G401.6 (cell line): Measurements from ENCODE around the gene IL1RL1.

ENCODE experiments used
- FAIRE-seq: peaks from 2 replicates; lab custom pipeline; 2012; peaks lifted over from hg19 to GRCh38; lab: Jason Lieb, UNC

Gene IL1RL1

DNA sequence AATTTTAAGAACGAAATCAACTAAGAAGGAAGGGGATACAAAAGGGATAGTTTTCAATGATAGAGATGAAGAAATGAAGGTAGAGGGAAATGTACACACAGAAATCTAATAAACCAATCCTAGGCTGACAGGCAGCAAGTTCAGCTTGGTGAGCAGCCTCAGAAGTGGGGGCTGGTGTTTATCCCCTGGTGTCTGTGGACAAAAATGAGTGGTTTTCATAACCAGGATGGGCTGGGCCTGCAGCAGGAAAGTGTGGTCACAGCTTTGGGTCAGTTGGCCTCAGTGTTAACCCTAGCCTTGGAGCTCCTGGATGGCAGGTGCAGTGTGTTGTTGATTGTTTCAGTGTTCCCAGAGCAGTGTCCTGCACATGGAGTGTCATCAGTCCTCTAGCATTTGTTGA, 58.5 kb downstream of the IL1RL1 start:
- no peak for FAIRE-seq

DNA sequence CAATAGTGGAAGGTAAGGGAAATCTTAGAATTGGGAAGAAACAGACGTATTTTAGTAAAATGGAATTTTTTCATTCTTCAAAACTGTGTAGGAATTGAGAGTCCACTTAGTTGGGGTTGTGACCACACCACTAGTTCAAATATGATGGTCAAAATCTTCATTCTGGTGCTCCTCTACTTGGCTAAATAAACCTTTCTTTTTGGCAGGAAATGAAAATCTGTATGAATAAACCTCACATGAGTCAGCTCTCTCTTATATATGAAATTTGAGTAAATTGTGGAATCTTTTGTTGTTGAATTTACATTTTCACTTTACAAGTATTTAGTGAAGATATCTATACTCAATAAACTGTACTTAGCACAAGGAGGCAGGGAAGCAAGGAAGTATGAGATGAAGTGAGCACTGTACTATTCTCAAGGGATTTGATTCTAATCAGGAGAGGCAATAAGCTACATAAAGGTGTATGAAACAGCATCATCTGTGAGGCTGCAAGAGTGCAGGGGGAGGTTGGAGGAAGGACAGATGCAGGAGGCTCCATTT, 64.8 kb downstream of the IL1RL1 start:
- no peak for FAIRE-seq

DNA sequence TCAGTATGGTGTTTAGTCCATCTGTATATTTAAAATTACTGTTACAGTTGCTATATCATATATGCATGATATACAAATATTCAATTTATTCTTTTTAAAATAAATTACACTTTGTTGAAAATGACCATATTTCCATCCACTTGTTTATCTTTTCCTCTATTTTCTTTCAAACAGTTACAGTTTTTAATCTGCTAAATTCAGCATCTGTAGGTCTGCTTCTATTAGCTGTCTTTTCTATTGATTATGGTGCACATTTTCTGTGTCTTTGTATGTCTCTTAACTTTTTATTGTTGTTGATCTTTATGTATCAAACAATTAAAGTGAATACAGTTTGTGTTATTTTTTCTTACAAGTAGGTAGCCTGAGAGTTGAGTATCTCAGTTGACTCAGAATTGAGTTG, 72.4 kb downstream of the IL1RL1 start:
- no peak for FAIRE-seq

DNA sequence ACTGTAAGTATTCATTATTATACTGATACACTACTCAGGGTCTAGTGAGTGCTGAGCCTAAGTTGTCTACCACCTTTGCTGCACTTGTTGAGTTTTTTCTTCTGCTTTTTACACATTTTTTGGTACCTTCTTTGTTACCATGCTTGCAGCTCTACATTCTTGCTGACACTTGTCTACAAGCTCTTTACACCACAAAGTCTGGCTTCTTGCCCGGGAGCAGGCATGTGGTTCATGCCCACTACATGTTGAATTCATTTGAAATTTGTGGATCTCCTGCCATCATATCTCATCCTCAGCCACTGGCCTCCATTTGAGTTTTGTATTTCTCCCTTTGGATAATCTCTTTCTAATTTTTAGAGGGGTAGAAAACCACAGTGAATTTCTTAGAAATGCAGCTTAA, 74.2 kb downstream of the IL1RL1 start:
- FAIRE-seq = no peak

DNA sequence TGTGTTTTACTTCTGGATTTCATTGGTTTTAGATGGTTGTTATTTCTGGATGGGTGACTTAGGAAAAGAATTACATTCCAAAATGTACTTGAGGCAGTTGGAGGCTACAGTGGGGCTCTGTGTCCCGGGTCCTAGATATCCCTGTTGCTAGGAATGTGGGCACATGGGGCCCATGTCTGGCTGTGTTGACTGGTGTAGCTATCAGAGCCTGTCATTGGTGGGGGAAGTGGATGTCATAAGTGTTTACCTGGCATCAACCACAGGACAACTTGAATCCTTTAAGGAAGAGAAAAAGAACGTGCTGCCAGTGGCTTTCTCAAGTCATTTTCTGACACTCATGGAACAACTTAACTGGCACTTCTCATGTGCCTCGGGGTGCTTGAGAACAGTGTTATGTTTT, 74.6 kb downstream of the IL1RL1 start:
- FAIRE-seq = no peak

DNA sequence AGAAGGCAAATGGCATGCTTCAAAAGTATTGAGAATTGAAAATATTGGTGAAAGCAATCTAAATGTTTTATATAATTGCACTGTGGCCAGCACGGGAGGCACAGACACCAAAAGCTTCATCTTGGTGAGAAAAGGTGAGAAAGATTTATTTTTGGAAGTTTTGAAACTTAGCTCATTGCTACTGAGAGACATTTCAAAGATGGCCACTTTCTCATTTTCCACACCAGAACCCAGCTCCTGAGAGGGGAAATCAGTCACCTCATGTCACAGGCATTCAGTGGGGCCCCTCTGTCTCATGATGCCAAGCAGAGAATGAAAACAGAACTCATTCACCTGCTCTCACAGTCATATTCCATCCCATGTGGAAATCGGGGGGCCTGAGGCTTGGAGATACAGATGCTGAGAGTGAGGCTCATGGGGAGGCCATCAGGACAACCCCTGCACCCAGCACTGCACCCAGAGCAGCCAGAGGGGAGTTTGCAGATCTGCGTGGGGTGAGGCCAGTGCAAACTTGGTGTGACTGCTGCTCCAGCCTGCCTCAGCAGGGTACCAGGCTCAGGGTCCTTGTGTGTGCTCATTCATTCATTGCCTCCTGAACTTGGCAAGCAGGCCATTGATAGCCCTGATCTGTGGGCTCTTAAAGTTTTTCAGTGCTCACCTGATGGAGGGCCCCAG, 75.6 kb downstream of the IL1RL1 start:
- no peak for FAIRE-seq

DNA sequence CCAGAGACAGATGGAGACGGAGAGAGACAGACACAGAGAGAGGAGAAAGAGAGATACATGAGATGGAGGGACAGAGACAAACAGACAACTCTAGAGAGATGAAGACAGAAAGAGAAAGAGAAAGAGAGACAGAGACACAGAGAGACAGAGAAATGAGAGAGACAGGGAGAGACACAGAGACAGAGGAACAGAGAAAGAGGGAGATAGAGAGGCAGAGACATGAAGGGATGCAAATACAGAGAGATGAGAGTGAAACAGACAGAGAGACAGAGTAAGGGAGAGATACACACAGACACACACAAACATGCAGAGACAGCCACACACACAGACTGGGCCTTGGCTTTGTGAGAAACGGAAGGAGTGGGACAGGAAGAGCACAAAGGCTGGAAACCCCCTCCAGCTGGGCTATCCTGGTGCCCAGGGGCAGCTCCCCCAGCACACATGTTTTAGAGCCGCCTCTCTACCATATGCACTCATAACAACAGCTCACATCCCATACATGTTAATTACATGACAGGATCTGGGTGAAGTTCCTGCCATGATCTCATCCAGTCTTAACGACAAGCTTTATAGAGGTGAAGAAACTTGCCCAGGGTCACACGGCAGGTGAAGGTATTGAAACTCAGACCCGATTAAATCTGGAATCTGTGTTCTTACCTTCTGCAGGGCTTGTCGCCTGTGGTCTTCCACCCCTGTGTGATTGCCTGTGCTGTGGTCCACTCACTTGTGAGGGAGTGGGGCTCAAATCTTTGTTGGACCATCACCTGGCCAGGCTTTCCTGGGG, 76.6 kb downstream of the IL1RL1 start:
- no peak for FAIRE-seq

DNA sequence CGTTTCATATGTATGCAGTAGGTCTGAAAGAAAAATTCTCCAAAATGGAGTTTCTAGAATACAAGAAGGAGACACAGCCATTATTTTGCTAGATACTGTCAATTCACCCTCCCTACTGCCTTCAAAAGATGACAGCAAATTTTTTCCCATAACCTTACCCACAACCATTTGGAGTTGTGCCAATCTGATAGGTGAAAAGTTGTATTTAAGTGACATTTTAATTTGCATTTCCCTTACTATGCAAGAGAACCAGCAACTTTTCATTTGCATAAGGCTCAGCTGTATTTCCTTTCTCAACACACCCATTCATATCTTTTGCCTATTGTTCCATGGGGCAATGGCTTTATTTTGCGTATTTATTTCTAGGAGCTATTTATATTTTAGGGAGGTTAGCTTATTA, 80.2 kb downstream of the IL1RL1 start:
- no peak for FAIRE-seq

DNA sequence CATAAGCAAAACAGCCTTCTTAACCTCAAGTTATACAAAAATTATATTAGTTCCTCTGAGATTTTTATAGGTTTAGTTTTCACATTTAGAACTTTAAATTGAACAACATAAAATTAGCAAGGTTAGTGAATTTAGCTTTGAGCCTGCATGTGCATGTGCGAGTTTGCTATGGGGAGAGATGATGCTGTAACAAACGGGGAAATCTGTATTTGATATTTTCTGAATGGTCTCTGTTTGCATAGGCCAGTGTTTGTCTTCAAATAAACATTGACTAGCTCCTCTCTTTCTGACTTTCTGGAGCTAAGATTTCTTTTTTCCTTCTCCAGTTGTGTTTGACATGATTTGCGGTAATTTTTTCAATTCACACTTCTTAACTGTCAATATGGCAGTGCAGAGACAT, 80.7 kb downstream of the IL1RL1 start:
- FAIRE-seq = no peak

DNA sequence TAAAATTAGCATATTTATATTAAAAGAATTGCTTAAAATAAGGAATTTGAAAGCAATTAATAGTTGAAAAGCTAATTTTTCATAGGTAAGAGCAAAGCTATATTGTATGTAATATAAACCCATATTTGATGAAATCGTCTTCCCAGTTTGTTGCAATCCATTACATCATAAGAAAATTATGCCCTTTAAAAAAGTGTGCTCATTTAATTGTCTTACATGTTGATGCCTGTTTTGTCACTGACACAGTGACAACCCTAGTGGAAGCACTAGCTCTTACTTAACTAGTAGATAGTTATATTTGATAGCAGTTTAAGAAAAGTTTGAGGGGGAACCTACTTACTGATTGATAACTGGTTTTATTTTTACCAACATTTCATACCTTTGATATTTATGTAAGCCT, 81.6 kb downstream of the IL1RL1 start:
- no peak for FAIRE-seq

DNA sequence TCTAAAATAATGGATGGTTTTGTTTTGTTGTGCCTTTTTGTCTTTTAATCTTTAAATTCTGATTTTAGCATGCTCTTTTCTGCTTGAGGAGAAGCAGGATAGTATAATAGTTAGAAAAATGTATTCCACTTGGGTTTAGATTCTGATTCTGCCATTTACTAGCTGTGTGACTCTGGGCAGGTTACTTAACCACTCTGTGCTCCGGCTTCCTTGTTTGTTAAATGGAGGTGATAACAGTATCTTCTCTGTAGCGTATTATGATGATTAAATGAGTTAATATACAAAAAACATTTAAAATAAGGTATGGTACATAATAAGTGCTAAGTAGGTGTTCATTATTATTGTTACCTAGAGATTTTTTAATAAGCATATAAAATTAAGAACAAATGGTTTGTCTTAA, 84.6 kb downstream of the IL1RL1 start:
- peak; percentile 15 for FAIRE-seq

DNA sequence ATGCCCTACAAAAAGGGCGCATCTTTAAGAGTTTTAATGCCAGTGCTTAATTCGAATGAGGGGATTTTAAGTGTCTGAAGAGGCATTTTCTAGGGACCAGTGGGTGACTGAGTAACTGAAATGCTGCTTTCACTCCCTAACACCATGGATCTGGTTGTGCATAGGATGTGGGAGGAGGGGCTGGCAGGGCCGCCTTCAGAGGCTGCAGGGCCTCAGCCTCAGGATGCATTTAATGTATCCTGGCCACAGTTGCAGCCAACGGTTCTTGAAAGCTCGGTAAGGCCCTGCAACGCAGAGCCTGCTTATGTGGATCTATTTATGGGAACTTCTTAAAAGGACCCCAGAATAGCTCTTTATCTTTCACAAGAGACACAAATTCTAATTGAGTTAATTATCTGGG, 85.8 kb downstream of the IL1RL1 start:
- no peak for FAIRE-seq

DNA sequence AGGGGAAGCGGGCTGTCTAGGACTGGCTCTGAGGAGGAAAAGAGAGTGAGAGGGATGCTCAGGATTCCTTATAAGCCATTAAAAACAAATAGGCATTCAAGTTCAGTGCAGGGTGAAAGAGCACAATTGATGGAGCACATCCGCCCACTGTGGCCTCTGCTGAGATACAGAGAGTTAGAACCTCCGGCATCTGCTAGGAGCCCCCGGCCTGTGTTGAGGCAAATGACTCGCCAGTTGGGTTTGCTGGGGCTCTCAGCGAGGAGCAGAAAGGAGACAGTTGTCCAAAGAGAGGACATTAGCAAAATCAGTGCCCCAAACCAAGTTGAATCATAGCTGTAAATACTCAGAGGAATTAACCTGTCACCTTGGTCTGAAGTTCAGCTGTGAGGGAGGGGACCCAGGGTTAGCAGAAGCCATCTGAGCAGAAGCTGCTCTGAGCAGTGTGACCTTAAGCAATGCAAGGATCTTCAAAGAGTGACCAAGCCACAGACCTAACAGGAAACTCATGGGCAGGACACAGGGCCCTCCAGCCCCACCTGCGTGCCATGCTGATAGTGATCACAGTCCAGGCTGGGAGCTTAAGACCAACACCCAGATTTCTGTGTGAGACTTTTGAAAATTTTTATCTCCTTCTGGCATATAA, 88.3 kb downstream of the IL1RL1 start:
- FAIRE-seq = no peak

DNA sequence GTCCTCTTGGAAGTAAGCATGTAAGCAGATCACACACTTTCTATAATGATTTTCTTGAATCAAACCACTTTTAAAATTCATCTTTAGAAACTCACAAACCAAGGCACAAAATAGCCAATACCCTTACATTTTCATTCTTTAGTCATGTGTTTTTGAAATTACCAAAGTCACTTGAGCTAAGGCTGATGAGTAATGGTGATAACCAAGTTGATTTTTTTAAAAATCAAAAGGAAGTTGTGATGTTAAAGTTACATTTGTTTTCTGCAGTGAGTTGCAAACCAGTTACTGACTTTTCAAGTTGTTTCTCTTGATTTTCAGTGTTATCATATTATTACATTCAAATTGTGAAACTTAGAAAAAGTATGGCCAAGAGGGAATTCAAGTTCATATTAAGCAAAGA, 90.1 kb downstream of the IL1RL1 start:
- no peak for FAIRE-seq
